DOHH2 (cell line): ENCODE data around the gene SLX4IP.

Experiments
- CTCF ChIP-seq: fragments of 200-600 bp; sonication (generic); IDR thresholded peaks from one replicate; pipeline ENCODE4 v1.5.1; 2014; ENCODE audit warnings: antibody characterized with exemption, mild to moderate bottlenecking, low read depth, low read length; ENCODE audit not compliant: poor library complexity, severe bottlenecking
- EZH2phosphoT487 ChIP-seq: fragments of 200-600 bp; sonication (generic); IDR thresholded peaks from 2 replicates; pipeline ENCODE4 v1.6.1; 2017; ENCODE audit warnings: borderline replicate concordance, mild to moderate bottlenecking, antibody characterized with exemption, low read length, moderate library complexity, mixed read lengths

- TF ChIP-seq CTCF (no peak), EZH2phosphoT487 (no peak)
Observed at GRCh38 chr20:10387686-10388085, 47.4 kb upstream of the SLX4IP start.
